Measurements from ENCODE around the gene SDHAF2. TPM values are rescaled to one million over a fixed set of nuclear protein-coding genes. Genes with fewer than 3 reads are reported as not detected.
"Not testable (repeated sequence)": the region's sequence is repeated elsewhere in the genome, so short reads cannot be mapped to it uniquely, and the experiment has no call there.

SDHAF2 gene
- 32.6 TPM for total RNA-seq
- long read RNA-seq, transcript SDHAF2-201 (4 exons, 2,033 nt): major isoform, 55 of 65 reads
- long read RNA-seq, partial matches to known transcripts: 1 of 65 reads
- long read RNA-seq, other reads (novel, unspliced or antisense): 3 of 65 reads

GRCh38 chr11:61429691-61430582 lies at the start of gene SDHAF2, which contains the start of gene CPSF7:
Gene SDHAF2 (plus strand): TSS chr11:61430124. CDS start chr11:61430147, 23 bp downstream.
Gene CPSF7 (minus strand): TSS chr11:61429975. CDS start chr11:61429235, 740 bp downstream.
- DNase-seq (peak; percentile 99), ATAC-seq (peak; percentile 98)
- intact Hi-C loops (cut with micrococcal nuclease): no loop called here

GRCh38 chr11:61380884-61381283 lies 49.0 kb upstream of the SDHAF2 start:
- no peak for ATAC-seq
- intact Hi-C loops (cut with micrococcal nuclease): no loop called here
- no peak for DNase-seq

- intact Hi-C loops (cut with micrococcal nuclease): loop anchor here (2.0 kb wide), 1 partner anchor 47 kb away; no protein-coding TSS in a partner anchor
- DNase-seq, ATAC-seq: not testable (repeated sequence)
Measured at GRCh38 chr11:61383859-61384258, 46.1 kb upstream of the SDHAF2 start.

- intact Hi-C loops (cut with micrococcal nuclease): loop anchor here (2.0 kb wide), 1 partner anchor 48 kb away; no protein-coding TSS in a partner anchor
- no peak for ATAC-seq
- DNase-seq: no peak
Measured at GRCh38 chr11:61384271-61385242, 45.4 kb upstream of the SDHAF2 start.

- ATAC-seq (no peak), DNase-seq (no peak)
- intact Hi-C loops (cut with micrococcal nuclease): no loop called here
Measured at GRCh38 chr11:61390161-61390560, 39.8 kb upstream of the SDHAF2 start.

- DNase-seq: no peak
- ATAC-seq: peak; percentile 11
- intact Hi-C loops (cut with micrococcal nuclease): no loop called here
Measured at GRCh38 chr11:61392981-61393595, 36.8 kb upstream of the SDHAF2 start.

GRCh38 chr11:61401173-61401572 lies 28.8 kb upstream of the SDHAF2 start:
- no peak for DNase-seq
- ATAC-seq: no peak
- intact Hi-C loops (cut with micrococcal nuclease): no loop called here

GRCh38 chr11:61401573-61401972 lies 28.4 kb upstream of the SDHAF2 start:
- no peak for DNase-seq
- no peak for ATAC-seq
- intact Hi-C loops (cut with micrococcal nuclease): no loop called here

GRCh38 chr11:61403658-61404057 lies 26.3 kb upstream of the SDHAF2 start:
- ATAC-seq (no peak), DNase-seq (no peak)
- intact Hi-C loops (cut with micrococcal nuclease): no loop called here

- no peak for DNase-seq
- intact Hi-C loops (cut with micrococcal nuclease): no loop called here
- no peak for ATAC-seq
Measured at GRCh38 chr11:61404103-61404502, 25.8 kb upstream of the SDHAF2 start.

- no peak for DNase-seq
- intact Hi-C loops (cut with micrococcal nuclease): no loop called here
- no peak for ATAC-seq
Measured at GRCh38 chr11:61404641-61405040, 25.3 kb upstream of the SDHAF2 start.

- intact Hi-C loops (cut with micrococcal nuclease): no loop called here
- DNase-seq: no peak
- ATAC-seq: no peak
Measured at GRCh38 chr11:61406067-61406466, 23.9 kb upstream of the SDHAF2 start.

GRCh38 chr11:61406991-61407728 lies 22.8 kb upstream of the SDHAF2 start:
- DNase-seq (no peak), ATAC-seq (no peak)
- intact Hi-C loops (cut with micrococcal nuclease): no loop called here

GRCh38 chr11:61411589-61411988 lies 18.3 kb upstream of the SDHAF2 start:
- ATAC-seq (no peak), DNase-seq (no peak)
- intact Hi-C loops (cut with micrococcal nuclease): no loop called here

GRCh38 chr11:61413496-61413895 lies 16.4 kb upstream of the SDHAF2 start:
- no peak for DNase-seq
- intact Hi-C loops (cut with micrococcal nuclease): no loop called here
- no peak for ATAC-seq

- intact Hi-C loops (cut with micrococcal nuclease): no loop called here
- no peak for ATAC-seq
- no peak for DNase-seq
Measured at GRCh38 chr11:61414547-61414946, 15.4 kb upstream of the SDHAF2 start.

- ATAC-seq (no peak), DNase-seq (no peak)
- intact Hi-C loops (cut with micrococcal nuclease): no loop called here
Measured at GRCh38 chr11:61415381-61415780, 14.5 kb upstream of the SDHAF2 start.

GRCh38 chr11:61416941-61417340 lies 13.0 kb upstream of the SDHAF2 start:
- ATAC-seq (no peak), DNase-seq (no peak)
- intact Hi-C loops (cut with micrococcal nuclease): no loop called here

Measured in left ventricle myocardium superior (tissue), 1 donor.